Kidney (tissue), 22 donors: ENCODE measurements around the gene FMN2. TPM values are rescaled to one million over a fixed set of nuclear protein-coding genes. Genes with fewer than 3 reads are reported as not detected.

ENCODE experiments used
- DNase-seq, 5 donors: peaks; one replicate each; pipeline ENCODE4 v3.0.0-alpha.2; 2013 to 2020
- FAIRE-seq: peaks from 2 replicates; lab custom pipeline; 2012; peaks lifted over from hg19 to GRCh38; lab: Jason Lieb, UNC
- H3K27ac ChIP-seq, 2 donors: one replicate each; pipeline ENCODE4 v1.7.0; 2013; ENCODE audit warnings: low read depth in 2 of 2, low read length in 2 of 2, inconsistent platforms in 1 of 2
- H3K27me3 ChIP-seq: one replicate; pipeline ENCODE4 v1.7.1; 2013; ENCODE audit warnings: low read length, inconsistent platforms; ENCODE audit not compliant: control insufficient read depth, insufficient read depth
- H3K36me3 ChIP-seq, 3 donors: one replicate each; pipeline versions ENCODE4 v1.7.0 to v1.7.1; 2013; ENCODE audit warnings: low read length in 3 of 3, control low read depth in 1 of 3, inconsistent platforms in 1 of 3; ENCODE audit not compliant: insufficient read depth in 3 of 3, control insufficient read depth in 2 of 3
- H3K4me1 ChIP-seq, 3 donors: one replicate each; pipeline versions ENCODE4 v1.7.0 to v1.7.1; 2013; ENCODE audit warnings: low read length in 3 of 3, inconsistent platforms in 1 of 3, low read depth in 1 of 3; ENCODE audit not compliant: control insufficient read depth in 2 of 3, insufficient read depth in 2 of 3
- H3K4me3 ChIP-seq, 3 donors: one replicate each; pipeline versions ENCODE4 v1.7.0 to v1.8.1; 2013; ENCODE audit warnings: low read length in 3 of 3, control low read depth in 1 of 3, inconsistent platforms in 1 of 3
- H3K9ac ChIP-seq, 3 donors: one replicate each; pipeline versions ENCODE4 v1.7.0 to v1.7.1; 2013; ENCODE audit warnings: low read length in 3 of 3, control low read depth in 1 of 3, inconsistent platforms in 1 of 3
- H3K9me3 ChIP-seq, 3 donors: one replicate each; pipeline versions ENCODE4 v1.7.0 to v1.7.1; 2013; ENCODE audit warnings: low read length in 3 of 3, control low read depth in 1 of 3, inconsistent platforms in 1 of 3; ENCODE audit not compliant: control insufficient read depth in 2 of 3, insufficient read depth in 1 of 3
- intact Hi-C: fragments of 100-400 bp; cut with DNase I; formaldehyde crosslinking; loops from one replicate; pipeline ENCODE4 v1.11.1; 2022
- long read RNA-seq, 10 donors: library from polyadenylated mRNA in 1 of 10; unstranded in 1 of 10; transcript quantifications; one replicate each; pipeline ENCODE4 v2.0.0 and lab custom pipeline, GENCODE V29; 2021 to 2026
- polyA plus RNA-seq: library from polyadenylated mRNA; stranded (reverse); fragments of 350-450 nt; fragmentation: Illumina TruSeq; extraction: RNeasy Lipid Tissue Mini Kit (QIAGEN cat#74804); gene quantifications from one replicate; pipeline ENCODE4 v1.2.3, GENCODE V29; 2014; ENCODE audit warnings: low read depth, low replicate concordance; ENCODE audit not compliant: insufficient read depth
- total RNA-seq: library from RNA; stranded (reverse); fragmentation: NEBNext Ultra II Directional; extraction: Animal tissue kit (Norgen Biotek cat#: 25700); gene quantifications from one replicate; pipeline ENCODE4 v1.2.1, GENCODE V29; 2021
- TF ChIP-seq, protein P1 (sequence below): IDR thresholded peaks from 3 replicates; pipeline ENCODE4 v1.5.1; 2012; ENCODE audit warnings: mild to moderate bottlenecking, moderate library complexity, borderline replicate concordance; ENCODE audit not compliant: insufficient read depth; ENCODE audit errors: extremely low read depth
- donor health status: control.
- donor health status: control.
- donor health status: control.
- donor health status: control.
- donor health status: control.
- donor health status: DM: yes; HTN: yes; CAD: no.
- donor health status: Normal renal cell carcinoma (clear cell type).

Gene FMN2
- total RNA-seq (0.06 TPM), polyA plus RNA-seq (3.4 TPM)
- long read RNA-seq, donor 1, result 0 reads
- long read RNA-seq, donor 2, result 0 reads
- long read RNA-seq, donor 3, result 0 reads
- long read RNA-seq, donor 4, result 0 reads
- long read RNA-seq, donor 5, result 0 reads
- long read RNA-seq, donor 6, result 0 reads
- long read RNA-seq, donor 7, result 0 reads
- long read RNA-seq, donor 8, result 0 reads
- long read RNA-seq, donor 9, result 0 reads
- long read RNA-seq, donor 10, result 0 reads

DNA sequence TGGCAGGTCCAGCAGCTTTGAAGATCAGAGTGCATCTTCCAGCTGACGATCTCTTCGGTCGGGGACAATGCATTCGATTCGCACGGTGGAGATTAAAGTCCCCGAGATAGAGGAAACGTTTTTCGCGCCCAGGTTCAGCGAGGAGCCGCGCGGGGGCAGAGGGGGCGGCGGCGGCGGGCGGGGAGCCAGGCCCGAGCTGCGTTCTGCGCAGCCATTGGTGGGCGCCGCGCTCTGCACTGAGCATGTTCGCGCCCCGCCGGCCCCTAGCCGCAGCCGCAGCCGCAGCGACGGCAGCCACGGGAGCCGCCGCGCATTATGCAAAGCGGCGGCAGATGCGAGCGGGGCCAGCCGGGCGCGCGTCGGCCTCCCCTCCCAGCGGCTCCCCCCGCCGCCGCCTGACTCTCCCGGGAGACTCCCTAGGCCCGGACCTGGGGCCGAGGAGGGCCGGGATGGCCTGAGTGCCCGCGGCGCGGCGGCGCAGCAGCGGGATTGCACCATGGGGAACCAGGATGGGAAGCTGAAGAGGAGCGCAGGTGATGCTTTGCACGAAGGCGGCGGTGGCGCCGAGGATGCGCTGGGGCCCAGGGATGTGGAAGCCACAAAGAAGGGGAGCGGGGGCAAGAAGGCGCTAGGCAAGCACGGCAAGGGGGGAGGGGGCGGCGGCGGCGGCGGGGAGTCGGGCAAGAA is at the start of gene FMN2:
Gene FMN2, plus strand, starts transcription at position 270 of the 687 bp plus-strand sequence. Its CDS starts 227 bp downstream, at position 497.
- Histone ChIP-seq H3K4me1 (peaks cover 0 to 2% (median 0%) of the 10 kb centered on the region in 3 donors), H3K27ac (no peak within 1 kb of the TSS), H3K36me3 (no peaks in the 10 kb centered on the region), H3K9me3 (no peaks in the 10 kb centered on the region), H3K27me3 (peaks cover 21% of the 10 kb centered on the region), H3K4me3 (peak within 1 kb of the TSS in 1 of 3 donors; percentile 11), H3K9ac (no peak within 1 kb of the TSS)
- DNase-seq, result peak; percentile 55 to 69 (median 65)
- TF ChIP-seq, protein P1, sequence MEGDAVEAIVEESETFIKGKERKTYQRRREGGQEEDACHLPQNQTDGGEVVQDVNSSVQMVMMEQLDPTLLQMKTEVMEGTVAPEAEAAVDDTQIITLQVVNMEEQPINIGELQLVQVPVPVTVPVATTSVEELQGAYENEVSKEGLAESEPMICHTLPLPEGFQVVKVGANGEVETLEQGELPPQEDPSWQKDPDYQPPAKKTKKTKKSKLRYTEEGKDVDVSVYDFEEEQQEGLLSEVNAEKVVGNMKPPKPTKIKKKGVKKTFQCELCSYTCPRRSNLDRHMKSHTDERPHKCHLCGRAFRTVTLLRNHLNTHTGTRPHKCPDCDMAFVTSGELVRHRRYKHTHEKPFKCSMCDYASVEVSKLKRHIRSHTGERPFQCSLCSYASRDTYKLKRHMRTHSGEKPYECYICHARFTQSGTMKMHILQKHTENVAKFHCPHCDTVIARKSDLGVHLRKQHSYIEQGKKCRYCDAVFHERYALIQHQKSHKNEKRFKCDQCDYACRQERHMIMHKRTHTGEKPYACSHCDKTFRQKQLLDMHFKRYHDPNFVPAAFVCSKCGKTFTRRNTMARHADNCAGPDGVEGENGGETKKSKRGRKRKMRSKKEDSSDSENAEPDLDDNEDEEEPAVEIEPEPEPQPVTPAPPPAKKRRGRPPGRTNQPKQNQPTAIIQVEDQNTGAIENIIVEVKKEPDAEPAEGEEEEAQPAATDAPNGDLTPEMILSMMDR, result no peak
- intact Hi-C loops, result no loop called here
- FAIRE-seq, result no peak

DNA sequence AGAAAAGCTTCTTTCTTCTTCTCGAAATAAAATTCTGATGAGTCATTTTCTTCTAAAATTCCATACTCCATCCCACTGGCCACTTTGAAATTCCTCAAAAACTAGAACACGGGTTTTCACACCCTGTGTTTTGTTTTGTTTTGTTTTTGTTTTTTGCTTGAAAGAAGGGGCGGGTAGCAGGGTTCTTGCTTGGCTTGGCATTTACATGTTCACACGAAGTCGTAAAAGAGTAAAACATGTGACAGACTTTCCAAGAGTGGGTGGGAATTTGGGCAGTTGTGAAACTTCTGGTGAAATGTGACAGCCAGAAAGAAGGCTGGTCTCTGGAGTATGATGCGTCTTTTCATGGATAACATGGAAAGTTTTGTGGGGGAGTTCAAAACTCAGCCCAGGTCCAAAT is 47.1 kb upstream of the FMN2 start:
- Histone ChIP-seq H3K4me3 (no peak overlapping the region), H3K27ac (no peak overlapping the region), H3K36me3 (no peaks in the 10 kb centered on the region), H3K27me3 (no peaks in the 10 kb centered on the region), H3K9me3 (no peaks in the 10 kb centered on the region), H3K9ac (no peak overlapping the region), H3K4me1 (no peaks in the 10 kb centered on the region)
- TF ChIP-seq, protein P1, result no peak
- FAIRE-seq (no peak), DNase-seq (no peak)
- intact Hi-C loops, result no loop called here

DNA sequence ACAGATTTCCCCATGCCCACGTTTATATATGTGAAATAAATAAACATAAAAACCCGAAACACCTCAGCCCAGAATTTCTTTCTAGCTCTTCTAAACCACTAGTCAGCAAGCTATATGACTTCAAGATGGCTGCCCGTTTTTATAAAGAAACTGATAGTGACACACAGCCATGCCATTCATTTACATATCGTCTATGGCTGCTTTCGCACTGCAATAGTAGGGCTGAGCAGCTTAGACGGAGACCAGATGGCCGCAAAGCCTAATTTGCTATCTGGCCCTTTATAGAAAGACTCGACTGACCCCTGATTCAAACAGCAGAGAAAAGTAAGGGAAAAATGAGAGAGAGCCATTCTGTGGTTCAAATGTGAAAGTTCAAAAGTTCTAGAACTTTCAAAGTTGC is 45.7 kb upstream of the FMN2 start:
- no peak overlapping the region for H3K4me3 ChIP-seq
- no peak overlapping the region for H3K27ac ChIP-seq
- H3K9ac ChIP-seq, result no peak overlapping the region
- no peaks in the 10 kb centered on the region for H3K4me1 ChIP-seq
- H3K36me3 ChIP-seq, result no peaks in the 10 kb centered on the region
- H3K27me3 ChIP-seq, result no peaks in the 10 kb centered on the region
- no peaks in the 10 kb centered on the region for H3K9me3 ChIP-seq
- no peak for FAIRE-seq
- TF ChIP-seq, protein P1, result no peak
- no peak for DNase-seq
- intact Hi-C loops, result no loop called here
